ENCODE results near the gene ARID3B. TPM values are rescaled to one million over a fixed set of nuclear protein-coding genes. Genes with fewer than 3 reads are reported as not detected.

The ARID3B gene
- total RNA-seq, 1 experiment from 2014 or later: 101 TPM

DNA sequence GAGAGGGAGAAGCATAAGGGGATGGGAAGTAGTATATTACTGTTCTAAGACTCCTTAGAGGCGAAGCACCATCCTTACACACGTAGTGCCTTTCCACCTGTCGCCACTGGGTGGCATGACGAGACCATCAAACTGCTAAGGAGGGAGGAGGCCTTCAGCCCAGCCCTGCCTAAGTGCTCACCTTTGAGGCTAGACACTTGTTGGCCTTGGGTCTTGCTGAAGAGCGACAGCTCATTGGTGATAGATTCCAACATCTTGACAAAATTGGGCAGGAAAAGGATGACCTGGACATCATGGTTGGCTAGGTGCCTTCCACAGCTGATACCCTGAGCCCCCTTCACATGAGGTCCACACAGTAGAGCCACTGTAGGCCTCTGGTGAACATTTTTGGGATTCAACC is 94.2 kb downstream of the ARID3B start:
- Histone ChIP-seq H2BK15ac (ENCODE audit: low read depth, low read length) (no peak overlapping the region), H2AFZ (ENCODE audit: low read length) (no peak overlapping the region), H4K8ac (replicated peaks; ENCODE audit: insufficient read length, low read depth, low read length) (no peak overlapping the region), H4K5ac (ENCODE audit: insufficient read length, low read depth, low read length) (no peak overlapping the region), H3T11ph (ENCODE audit: low read length) (no peak overlapping the region), H3K14ac (ENCODE audit: insufficient read depth, low read length) (no peak overlapping the region), H4K91ac (ENCODE audit: insufficient read length, low read depth, low read length) (no peak overlapping the region), H3K27me3 (ENCODE audit: insufficient read depth, low read length) (no peaks in the 10 kb centered on the region), H3K4me1 (ENCODE audit: insufficient read depth, low read length) (no peaks in the 10 kb centered on the region), H3K18ac (ENCODE audit: insufficient read length, low read depth, low read length) (no peak overlapping the region), H3K56ac (ENCODE audit: insufficient read length, low read depth, low read length) (no peak overlapping the region), H3K79me1 (ENCODE audit: insufficient read depth, low read depth, low read length, poor library complexity, severe bottlenecking) (no peaks in the 10 kb centered on the region), H2BK5ac (ENCODE audit: insufficient read length, low read length) (no peak overlapping the region), H2BK120ac (ENCODE audit: low read depth, low read length, poor library complexity, severe bottlenecking) (no peak overlapping the region), H3K27ac (ENCODE audit: insufficient read length, low read depth, low read length) (no peak overlapping the region), H3K23ac (ENCODE audit: insufficient read length, low read depth, low read length) (no peak overlapping the region), H3K23me2 (ENCODE audit: insufficient read length, low read depth, low read length, poor library complexity, severe bottlenecking) (no peaks in the 10 kb centered on the region), H3K9me3 (ENCODE audit: control insufficient read depth, low read depth, low read length) (no peaks in the 10 kb centered on the region), H2BK20ac (ENCODE audit: low read depth, low read length, poor library complexity, severe bottlenecking) (no peak overlapping the region), H3K4ac (ENCODE audit: low read depth, low read length) (no peak overlapping the region), H2BK12ac (ENCODE audit: insufficient read length, low read depth, low read length) (no peak overlapping the region), H4K20me1 (ENCODE audit: control insufficient read depth, insufficient read depth, insufficient read length) (no peaks in the 10 kb centered on the region), H3K4me2 (ENCODE audit: insufficient read depth, insufficient read length, low read length) (no peak overlapping the region), H3K9ac (ENCODE audit: extremely low read depth, insufficient read length, low read length) (no peak overlapping the region), H3K79me2 (ENCODE audit: insufficient read depth, low read length) (no peaks in the 10 kb centered on the region), H2AK5ac (ENCODE audit: insufficient read length, low read length) (no peak overlapping the region)
- Mint-ChIP-seq H3K4me3 (no peak overlapping the region), H3K27ac (no peak overlapping the region), H3K36me3 (ENCODE audit: insufficient read depth in 1 of 3, low read depth in 3 of 3) (peaks cover 13 to 49% (median 30%) of the 10 kb centered on the region in 3 experiments; a peak in 6 of 7 replicates), H3K27me3 (ENCODE audit: low read depth) (no peaks in the 10 kb centered on the region), H3K4me1 (no peaks in the 10 kb centered on the region), H3K9me3 (no peaks in the 10 kb centered on the region)
- TF ChIP-seq CTCF (conservative IDR thresholded peaks at IDR 0.05): peak; percentile 96
- peak; percentile 73 for DNase-seq
- no CpG with 5 or more reads among the region's 5 CpGs for WGBS (ENCODE audit: extremely low coverage, insufficient read length, low lambda C conversion rate)
